Measurements from ENCODE around the gene LRRC4.

GRCh38 chr7:127979113-127979727 is 52.0 kb downstream of the LRRC4 start:
- TF ChIP-seq CTCF (IDR thresholded peaks at IDR 0.05 in 8 of 11, conservative IDR thresholded peaks at IDR 0.05 in 3 of 11) (no peak), POLR2A (IDR thresholded peaks at IDR 0.05) (no peak), POLR2AphosphoS5 (IDR thresholded peaks at IDR 0.05) (no peak)

Measured in spleen (tissue), 7 donors.